ENCODE data around the gene UBC.

Gene UBC

GRCh38 chr12:124863416-124864325 lies 50.8 kb downstream of the UBC start, which contains the start of gene SCARB1:
Gene SCARB1, minus strand, starts transcription at chr12:124863864. Its CDS starts 144 bp downstream, at chr12:124863720.
- TF ChIP-seq CTCF (IDR thresholded peaks at IDR 0.05; ENCODE audit: low read depth, low read length) = no peak
- H3K4me3 ChIP-seq (ENCODE audit: low read depth, low read length) = peak within 1 kb of the TSS; percentile 70

GRCh38 chr12:124862768-124863415 lies 51.6 kb downstream of the UBC start:
- no peak for TF ChIP-seq CTCF (IDR thresholded peaks at IDR 0.05; ENCODE audit: low read depth, low read length)
- H3K4me3 ChIP-seq (ENCODE audit: low read depth, low read length) = peak overlapping the region; percentile 70

- no peak overlapping the region for H3K4me3 ChIP-seq (ENCODE audit: low read depth, low read length)
- TF ChIP-seq CTCF (IDR thresholded peaks at IDR 0.05; ENCODE audit: low read depth, low read length) = no peak
Measured at GRCh38 chr12:124861898-124862676, 52.4 kb downstream of the UBC start.
